T-helper 17 cell (primary cell): ENCODE measurements around the gene SH2D4B. TPM values are rescaled to one million over a fixed set of nuclear protein-coding genes. Genes with fewer than 3 reads are reported as not detected.

Experiments used
- ATAC-seq: fragments of 150-1000 bp; cut with Tn5 transposase; 2 replicates; pipeline ENCODE4 v1.10.0; 2021; ENCODE audit warnings: mild to moderate bottlenecking, moderate library complexity
- DNase-seq, 3 donors: peaks; one replicate each; pipeline versions ENCODE4 v3.0.0 to v3.0.0-alpha.2; 2020 to 2021
- H3K9me3 ChIP-seq: one replicate; pipeline ENCODE4 v1.7.0; 2013; ENCODE audit warnings: low read length, mild to moderate bottlenecking; ENCODE audit not compliant: control insufficient read depth, poor library complexity, severe bottlenecking
- H3K27ac Mint-ChIP-seq: one replicate; pipeline ENCODE4 v1.8.0; 2022; ENCODE audit warnings: mild to moderate bottlenecking, moderate library complexity, mixed read lengths
- H3K27me3 Mint-ChIP-seq: one replicate; pipeline ENCODE4 v1.8.0; 2022; ENCODE audit warnings: mixed read lengths
- H3K36me3 Mint-ChIP-seq: one replicate; pipeline ENCODE4 v1.8.0; 2022; ENCODE audit warnings: low read depth, mixed read lengths
- H3K4me1 Mint-ChIP-seq: one replicate; pipeline ENCODE4 v1.8.0; 2022; ENCODE audit warnings: mild to moderate bottlenecking, mixed read lengths
- H3K4me3 Mint-ChIP-seq: one replicate; pipeline ENCODE4 v1.8.0; 2022; ENCODE audit warnings: mild to moderate bottlenecking, moderate library complexity, mixed read lengths
- total RNA-seq, 4 donors: library from RNA in 2 of 4; stranded (reverse) in 2 of 4; gene quantifications; one replicate each; pipeline ENCODE4 v1.2.3 and lab custom pipeline; 2022 to 2026

Gene SH2D4B
- total RNA-seq, 2 donors from 2014 or later: 0.18 to 0.30 TPM

DNA sequence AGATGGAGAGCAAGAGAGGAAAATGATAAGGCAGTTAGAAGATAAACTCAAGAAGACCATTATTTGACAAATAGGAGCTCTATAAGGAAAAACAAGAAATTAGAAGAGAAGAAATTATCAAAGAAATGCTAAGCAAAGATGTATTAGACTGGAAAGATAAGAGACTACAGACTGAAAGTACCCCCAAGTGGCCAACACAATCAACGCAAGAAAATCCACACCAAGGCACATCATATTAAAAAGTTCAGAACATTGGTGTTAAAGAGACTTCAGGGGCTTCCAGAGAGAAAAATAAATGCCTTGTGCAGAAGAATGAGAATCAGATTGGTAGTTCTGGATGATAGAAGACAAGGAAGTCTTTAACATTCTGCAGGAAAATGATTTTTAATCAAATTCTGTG lies 46.0 kb downstream of the SH2D4B start:
- no peak overlapping the region for H3K27ac Mint-ChIP-seq
- H3K36me3 Mint-ChIP-seq: peaks cover 5% of the 10 kb centered on the region
- ATAC-seq (no peak), DNase-seq (no peak)
- H3K27me3 Mint-ChIP-seq: peaks cover 21% of the 10 kb centered on the region
- H3K4me3 Mint-ChIP-seq: no peak overlapping the region
- H3K4me1 Mint-ChIP-seq: peaks cover 4% of the 10 kb centered on the region
- no peaks in the 10 kb centered on the region for H3K9me3 ChIP-seq

- no peak for ATAC-seq
Observed at GRCh38 chr10:80585812-80586211, 48.1 kb downstream of the SH2D4B start.

DNA sequence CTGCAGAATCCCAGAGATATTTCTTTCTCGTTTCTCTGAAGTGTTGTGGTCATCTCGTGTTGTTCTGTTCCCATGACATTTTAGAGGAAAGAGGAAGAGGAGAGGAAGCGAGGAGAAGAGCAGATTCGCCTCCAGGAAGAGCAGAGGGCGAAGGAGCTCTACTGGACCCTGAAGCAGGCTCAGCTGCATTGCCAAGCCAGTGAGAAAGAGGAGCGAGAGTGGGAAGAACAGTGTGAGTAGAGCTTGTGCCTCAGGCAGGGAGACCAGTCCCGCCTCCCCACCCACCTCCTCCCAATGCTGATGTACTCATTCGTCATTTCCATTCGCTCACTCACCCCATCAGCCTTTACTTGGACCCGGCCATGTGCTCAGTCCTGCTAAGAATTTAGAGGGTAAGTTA lies 50.8 kb downstream of the SH2D4B start:
- no peak overlapping the region for H3K27ac Mint-ChIP-seq
- peaks cover 8% of the 10 kb centered on the region for H3K36me3 Mint-ChIP-seq
- H3K4me1 Mint-ChIP-seq: no peaks in the 10 kb centered on the region
- peaks cover 8% of the 10 kb centered on the region for H3K27me3 Mint-ChIP-seq
- ATAC-seq (no peak), DNase-seq (no peak)
- H3K9me3 ChIP-seq: no peaks in the 10 kb centered on the region
- H3K4me3 Mint-ChIP-seq: no peak overlapping the region

More at GRCh38 chr10:80585812-80586211, 48.1 kb downstream of the SH2D4B start:
- no peaks in the 10 kb centered on the region for H3K4me1 Mint-ChIP-seq
- no peak overlapping the region for H3K27ac Mint-ChIP-seq
- no peak for DNase-seq
- H3K27me3 Mint-ChIP-seq: peaks cover 17% of the 10 kb centered on the region
- no peak overlapping the region for H3K4me3 Mint-ChIP-seq
- H3K36me3 Mint-ChIP-seq: peaks cover 8% of the 10 kb centered on the region
- H3K9me3 ChIP-seq: no peaks in the 10 kb centered on the region

- H3K9me3 ChIP-seq: no peaks in the 10 kb centered on the region
- Mint-ChIP-seq H3K27ac (no peak overlapping the region), H3K36me3 (peaks cover 8% of the 10 kb centered on the region), H3K4me3 (no peak overlapping the region), H3K4me1 (no peaks in the 10 kb centered on the region), H3K27me3 (peaks cover 8% of the 10 kb centered on the region)
- ATAC-seq: no peak
- DNase-seq: no peak
Observed at GRCh38 chr10:80589726-80590373, 52.1 kb downstream of the SH2D4B start.

DNA sequence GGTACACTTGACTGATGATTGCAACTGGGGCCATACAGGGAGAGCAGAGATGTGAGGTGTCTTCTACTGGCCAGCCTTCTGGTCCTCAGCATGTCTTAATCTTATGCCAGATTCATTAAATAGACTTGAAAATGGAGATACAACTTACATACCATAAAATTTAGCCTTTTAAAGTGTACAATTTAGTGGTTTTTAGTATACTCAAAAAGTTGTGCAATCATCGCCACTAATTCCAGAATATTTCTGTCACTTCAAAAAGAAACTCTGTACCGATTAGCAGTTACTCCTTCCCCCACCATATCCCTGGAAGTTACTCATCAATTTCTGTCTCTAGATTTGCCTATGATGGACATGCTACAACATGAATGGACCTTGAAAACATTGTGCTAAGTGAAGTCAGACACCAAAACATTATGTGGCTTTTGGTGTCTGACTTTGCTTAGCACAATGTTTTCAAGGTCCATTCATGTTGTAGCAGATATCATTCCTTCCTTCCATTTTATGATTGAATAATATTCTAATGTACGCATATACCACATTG lies 53.0 kb downstream of the SH2D4B start:
- ATAC-seq (no peak), DNase-seq (no peak)
- no peaks in the 10 kb centered on the region for H3K9me3 ChIP-seq
- Mint-ChIP-seq H3K4me1 (no peaks in the 10 kb centered on the region), H3K36me3 (peaks cover 8% of the 10 kb centered on the region), H3K4me3 (no peak overlapping the region), H3K27me3 (peaks cover 8% of the 10 kb centered on the region), H3K27ac (no peak overlapping the region)

- Mint-ChIP-seq H3K27me3 (no peaks in the 10 kb centered on the region), H3K36me3 (no peaks in the 10 kb centered on the region), H3K27ac (no peak overlapping the region), H3K4me1 (peaks cover 2% of the 10 kb centered on the region), H3K4me3 (no peak overlapping the region)
- no peaks in the 10 kb centered on the region for H3K9me3 ChIP-seq
- DNase-seq (peak in 1 of 3 donors; percentile 11), ATAC-seq (peak; percentile 70)
Observed at GRCh38 chr10:80596391-80597257, 58.9 kb downstream of the SH2D4B start.

- Mint-ChIP-seq H3K27me3 (no peaks in the 10 kb centered on the region), H3K4me3 (no peak overlapping the region), H3K36me3 (no peaks in the 10 kb centered on the region), H3K4me1 (peaks cover 2% of the 10 kb centered on the region), H3K27ac (peak overlapping the region; percentile 60)
- DNase-seq: no peak
- ATAC-seq: no peak
- H3K9me3 ChIP-seq: no peaks in the 10 kb centered on the region
Observed at GRCh38 chr10:80598084-80598798, 60.5 kb downstream of the SH2D4B start.

- H3K4me1 Mint-ChIP-seq: peaks cover 2% of the 10 kb centered on the region
- H3K27me3 Mint-ChIP-seq: no peaks in the 10 kb centered on the region
- DNase-seq (no peak), ATAC-seq (no peak)
- H3K9me3 ChIP-seq: no peaks in the 10 kb centered on the region
- H3K36me3 Mint-ChIP-seq: no peaks in the 10 kb centered on the region
- H3K4me3 Mint-ChIP-seq: no peak overlapping the region
- no peak overlapping the region for H3K27ac Mint-ChIP-seq
Observed at GRCh38 chr10:80598951-80599350, 61.2 kb downstream of the SH2D4B start.

DNA sequence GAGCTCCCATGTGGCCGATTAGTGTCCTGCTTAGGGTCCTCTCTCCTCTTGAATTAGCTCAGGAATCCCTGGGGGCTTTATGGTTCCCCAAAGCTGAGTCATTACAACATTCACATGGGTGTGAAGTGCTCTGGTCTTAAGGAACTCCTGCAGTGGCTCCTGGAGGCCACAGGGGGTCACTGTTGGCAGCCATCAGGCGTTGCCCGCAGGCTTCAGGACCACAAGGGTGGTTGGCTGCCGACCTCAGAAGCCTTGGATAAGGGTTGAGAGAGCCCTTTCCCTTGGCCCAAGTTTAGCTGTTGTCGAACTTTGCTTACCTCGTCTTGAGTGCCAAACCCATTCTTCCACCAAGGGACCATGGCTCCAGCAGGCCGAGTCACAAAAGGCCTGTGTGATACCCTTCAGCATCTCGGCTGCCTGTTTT lies 61.7 kb downstream of the SH2D4B start:
- DNase-seq (peak in 1 of 3 donors; percentile 5), ATAC-seq (peak; percentile 58)
- no peaks in the 10 kb centered on the region for H3K9me3 ChIP-seq
- Mint-ChIP-seq H3K36me3 (no peaks in the 10 kb centered on the region), H3K27ac (no peak overlapping the region), H3K4me1 (peaks cover 2% of the 10 kb centered on the region), H3K4me3 (no peak overlapping the region), H3K27me3 (no peaks in the 10 kb centered on the region)

DNA sequence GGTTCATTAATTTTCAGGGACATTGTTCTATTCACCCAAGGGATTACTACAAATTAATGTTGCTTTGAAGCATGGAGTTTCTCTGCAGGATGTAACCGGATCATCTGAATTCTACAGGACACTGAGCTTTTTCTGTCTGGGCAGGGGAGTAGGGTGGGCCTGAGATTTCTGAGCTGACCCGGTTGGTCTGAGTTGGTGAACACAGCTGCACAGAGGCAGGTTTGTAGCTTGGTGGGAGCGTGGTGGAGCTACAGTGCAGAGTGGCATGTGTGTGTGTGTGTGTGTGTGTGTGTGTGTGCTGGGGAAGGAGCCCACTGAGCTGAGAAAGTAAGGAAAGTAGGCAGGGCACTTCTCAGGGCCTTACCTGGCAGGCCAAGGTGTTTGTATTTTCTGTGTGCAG lies 62.6 kb downstream of the SH2D4B start:
- DNase-seq (no peak), ATAC-seq (no peak)
- H3K4me3 Mint-ChIP-seq: no peak overlapping the region
- peaks cover 2% of the 10 kb centered on the region for H3K4me1 Mint-ChIP-seq
- H3K9me3 ChIP-seq: no peaks in the 10 kb centered on the region
- H3K27me3 Mint-ChIP-seq: no peaks in the 10 kb centered on the region
- H3K27ac Mint-ChIP-seq: no peak overlapping the region
- H3K36me3 Mint-ChIP-seq: no peaks in the 10 kb centered on the region

GRCh38 chr10:80602881-80603280 lies 65.2 kb downstream of the SH2D4B start:
- no peak for ATAC-seq
- no peak overlapping the region for H3K4me3 Mint-ChIP-seq

GRCh38 chr10:80603516-80603915 lies 65.8 kb downstream of the SH2D4B start:
- H3K4me1 Mint-ChIP-seq: no peaks in the 10 kb centered on the region
- ATAC-seq: no peak
- H3K4me3 Mint-ChIP-seq: no peak overlapping the region
- H3K9me3 ChIP-seq: no peaks in the 10 kb centered on the region
- no peak for DNase-seq
- no peaks in the 10 kb centered on the region for H3K36me3 Mint-ChIP-seq
- H3K27ac Mint-ChIP-seq: no peak overlapping the region
- no peaks in the 10 kb centered on the region for H3K27me3 Mint-ChIP-seq

More at GRCh38 chr10:80602881-80603280, 65.2 kb downstream of the SH2D4B start:
- DNase-seq: no peak
- H3K4me1 Mint-ChIP-seq: no peaks in the 10 kb centered on the region
- H3K27ac Mint-ChIP-seq: no peak overlapping the region
- no peaks in the 10 kb centered on the region for H3K9me3 ChIP-seq
- no peaks in the 10 kb centered on the region for H3K27me3 Mint-ChIP-seq
- no peaks in the 10 kb centered on the region for H3K36me3 Mint-ChIP-seq

DNA sequence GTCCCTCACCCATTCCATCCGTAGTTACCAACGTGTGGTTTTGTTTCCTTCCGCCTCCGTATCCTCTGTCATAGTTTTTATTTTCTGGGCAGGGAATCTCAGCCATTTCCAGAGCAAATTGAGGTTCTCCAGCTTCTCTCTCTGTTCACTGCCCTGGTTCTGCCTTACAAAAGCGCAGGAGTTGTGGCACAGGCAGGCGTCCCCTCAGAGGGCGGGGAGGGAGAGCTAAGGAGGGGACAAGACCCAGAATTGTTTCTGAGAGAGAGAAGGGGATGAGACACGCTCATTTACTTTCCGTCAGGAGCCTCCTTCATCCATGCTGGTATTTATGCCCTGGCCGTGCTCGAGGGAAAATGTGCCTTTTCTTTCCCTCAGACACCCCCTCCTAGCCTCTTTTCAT lies 71.0 kb downstream of the SH2D4B start:
- Mint-ChIP-seq H3K36me3 (no peaks in the 10 kb centered on the region), H3K27me3 (peaks cover 12% of the 10 kb centered on the region), H3K4me1 (no peaks in the 10 kb centered on the region), H3K27ac (no peak overlapping the region), H3K4me3 (no peak overlapping the region)
- DNase-seq: no peak
- no peaks in the 10 kb centered on the region for H3K9me3 ChIP-seq
- ATAC-seq: no peak
